Gastroesophageal sphincter (tissue), 4 donors: ENCODE data around the gene USHBP1. TPM values are rescaled to one million over a fixed set of nuclear protein-coding genes. Genes with fewer than 3 reads are reported as not detected.
"Not testable (repeated sequence)": the region's sequence is repeated elsewhere in the genome, so short reads cannot be mapped to it uniquely, and the experiment has no call there.

ENCODE experiments used
- ATAC-seq: fragments of 150-250 bp; one replicate; pipeline ENCODE4 v1.9.1; 2016; ENCODE audit warnings: mild to moderate bottlenecking, moderate library complexity
- H3K27ac ChIP-seq, 4 donors: fragments of 200-600 bp; sonication (generic) in 3 of 4; 1 replicate in 3 of 4; 2 replicates in 1 of 4; pipeline ENCODE4 v1.5.1; 2016 to 2019
- H3K27me3 ChIP-seq: fragments of 200-600 bp; sonication (generic); one replicate; pipeline ENCODE4 v1.5.1; 2019
- H3K36me3 ChIP-seq, 2 donors: fragments of 200-600 bp; sonication (generic); one replicate each; pipeline ENCODE4 v1.5.1; 2019; ENCODE audit warnings: control low read depth in 1 of 2
- H3K4me1 ChIP-seq, 3 donors: fragments of 200-600 bp; sonication (generic); 1 replicate in 2 of 3; 2 replicates in 1 of 3; pipeline ENCODE4 v1.5.1; 2016 to 2019; ENCODE audit warnings: control low read depth in 2 of 3
- H3K4me3 ChIP-seq, 2 donors: fragments of 200-600 bp; sonication (generic); one replicate each; pipeline ENCODE4 v1.5.1; 2019; ENCODE audit warnings: mild to moderate bottlenecking in 1 of 2, moderate library complexity in 1 of 2
- H3K9me3 ChIP-seq, 3 donors: fragments of 200-600 bp; sonication (generic); one replicate each; pipeline ENCODE4 v1.5.1; 2017 to 2019; ENCODE audit warnings: control low read depth in 2 of 3
- EP300 ChIP-seq: sonication (generic); formaldehyde crosslinking; IDR thresholded peaks from one replicate; pipeline ENCODE4 v1.6.1; 2017; ENCODE audit warnings: antibody characterized with exemption, mild to moderate bottlenecking
- POLR2A ChIP-seq, 2 donors: fragments of 450-650 bp; IDR thresholded peaks; one replicate each; pipeline ENCODE4 v1.6.1; 2017; ENCODE audit warnings: antibody characterized with exemption in 2 of 2, mild to moderate bottlenecking in 2 of 2, moderate library complexity in 1 of 2
- POLR2AphosphoS5 ChIP-seq: sonication (generic); formaldehyde crosslinking; IDR thresholded peaks from one replicate; pipeline ENCODE4 v1.6.1; 2017; ENCODE audit warnings: antibody characterized with exemption
- WGBS, 2 donors: methylation state at CpG; one replicate each; pipeline ENCODE4 v1.1.5; 2018; ENCODE audit warnings: low coverage in 1 of 2; 5-methylcytosine and 5-hydroxymethylcytosine counted together
- total RNA-seq, 4 donors: library from RNA; depleted of rRNA; stranded (reverse); fragments of >200 nt; gene quantifications; one replicate each; pipeline ENCODE4 v1.1.0, GENCODE V29; 2016
- TF ChIP-seq, protein P1 (sequence below), 4 experiments: fragments of 200-600 bp in 2 of 4; fragments of 450-650 bp in 2 of 4; sonication (generic) in 1 of 4; IDR thresholded peaks; one replicate each; pipeline ENCODE4 v1.5.1; 2017 to 2019; ENCODE audit warnings: antibody characterized with exemption in 4 of 4, mild to moderate bottlenecking in 2 of 4, moderate library complexity in 2 of 4

The USHBP1 gene
- total RNA-seq, 4 donors from 2014 or later: 4.6 to 9.6 (median 5.1) TPM

DNA sequence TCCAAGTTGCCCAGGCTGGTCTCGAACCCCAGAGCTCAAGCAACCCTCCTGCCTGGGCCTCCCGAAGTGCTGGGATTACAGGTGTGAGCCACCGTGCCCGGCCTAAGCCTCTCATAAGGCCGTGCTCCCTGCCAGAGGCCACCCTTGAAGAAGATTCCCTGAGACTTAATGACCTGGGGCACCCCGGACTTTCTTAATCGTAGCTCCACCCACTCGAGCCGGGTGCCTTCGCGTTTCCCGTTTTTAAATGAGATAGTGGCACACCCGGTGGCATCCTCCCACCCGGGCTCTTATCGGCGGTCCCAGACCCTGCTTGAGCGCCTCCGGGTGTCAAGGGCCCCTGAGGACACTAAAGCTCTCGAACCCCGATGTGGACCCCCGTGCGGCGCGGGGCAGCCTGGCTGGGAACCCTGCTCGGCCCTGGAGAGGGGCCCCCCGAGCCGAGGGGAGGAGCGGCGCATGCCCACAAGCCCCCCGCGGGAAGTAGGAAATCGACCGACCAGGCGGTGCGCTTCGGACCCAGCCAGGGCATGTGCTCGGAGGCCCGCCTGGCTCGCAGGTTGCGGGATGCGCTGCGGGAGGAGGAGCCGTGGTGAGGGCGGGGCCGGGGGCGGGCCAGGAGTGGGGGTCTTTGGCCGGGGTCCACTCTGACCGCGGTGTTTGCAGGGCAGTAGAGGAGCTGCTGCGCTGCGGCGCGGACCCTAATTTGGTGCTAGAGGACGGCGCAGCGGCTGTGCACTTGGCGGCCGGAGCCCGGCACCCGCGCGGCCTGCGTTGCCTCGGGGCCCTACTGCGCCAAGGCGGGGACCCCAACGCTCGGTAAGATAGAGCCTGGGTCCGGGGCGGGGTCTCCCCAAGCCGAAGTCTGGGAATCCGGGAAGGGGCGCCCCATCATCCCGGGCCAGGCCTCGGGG lies 17.1 kb upstream of the USHBP1 start, which contains the start of gene ANKLE1:
Gene ANKLE1, plus strand, starts transcription at position 511 of the 914 bp plus-strand sequence. Its CDS starts 20 bp downstream, at position 531.
- Histone ChIP-seq H3K27me3 (peaks cover 26% of the 10 kb centered on the region), H3K27ac (no peak within 1 kb of the TSS), H3K9me3 (no peaks in the 10 kb centered on the region), H3K36me3 (peaks cover 0 to 32% of the 10 kb centered on the region in 2 donors), H3K4me3 (peak within 1 kb of the TSS; percentile 5 to 43), H3K4me1 (peaks cover 0 to 19% (median 17%) of the 10 kb centered on the region in 3 donors)
- no peak for ATAC-seq
- no peak for TF ChIP-seq POLR2AphosphoS5
- no peak for TF ChIP-seq POLR2A (IDR thresholded peaks at IDR 0.05)
- no peak for TF ChIP-seq EP300
- TF ChIP-seq, protein P1, sequence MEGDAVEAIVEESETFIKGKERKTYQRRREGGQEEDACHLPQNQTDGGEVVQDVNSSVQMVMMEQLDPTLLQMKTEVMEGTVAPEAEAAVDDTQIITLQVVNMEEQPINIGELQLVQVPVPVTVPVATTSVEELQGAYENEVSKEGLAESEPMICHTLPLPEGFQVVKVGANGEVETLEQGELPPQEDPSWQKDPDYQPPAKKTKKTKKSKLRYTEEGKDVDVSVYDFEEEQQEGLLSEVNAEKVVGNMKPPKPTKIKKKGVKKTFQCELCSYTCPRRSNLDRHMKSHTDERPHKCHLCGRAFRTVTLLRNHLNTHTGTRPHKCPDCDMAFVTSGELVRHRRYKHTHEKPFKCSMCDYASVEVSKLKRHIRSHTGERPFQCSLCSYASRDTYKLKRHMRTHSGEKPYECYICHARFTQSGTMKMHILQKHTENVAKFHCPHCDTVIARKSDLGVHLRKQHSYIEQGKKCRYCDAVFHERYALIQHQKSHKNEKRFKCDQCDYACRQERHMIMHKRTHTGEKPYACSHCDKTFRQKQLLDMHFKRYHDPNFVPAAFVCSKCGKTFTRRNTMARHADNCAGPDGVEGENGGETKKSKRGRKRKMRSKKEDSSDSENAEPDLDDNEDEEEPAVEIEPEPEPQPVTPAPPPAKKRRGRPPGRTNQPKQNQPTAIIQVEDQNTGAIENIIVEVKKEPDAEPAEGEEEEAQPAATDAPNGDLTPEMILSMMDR (IDR thresholded peaks at IDR 0.05): no peak
- WGBS, 2 donors: 0 to 25% methylated on average over 1 to 4 of the region's 75 CpGs

DNA sequence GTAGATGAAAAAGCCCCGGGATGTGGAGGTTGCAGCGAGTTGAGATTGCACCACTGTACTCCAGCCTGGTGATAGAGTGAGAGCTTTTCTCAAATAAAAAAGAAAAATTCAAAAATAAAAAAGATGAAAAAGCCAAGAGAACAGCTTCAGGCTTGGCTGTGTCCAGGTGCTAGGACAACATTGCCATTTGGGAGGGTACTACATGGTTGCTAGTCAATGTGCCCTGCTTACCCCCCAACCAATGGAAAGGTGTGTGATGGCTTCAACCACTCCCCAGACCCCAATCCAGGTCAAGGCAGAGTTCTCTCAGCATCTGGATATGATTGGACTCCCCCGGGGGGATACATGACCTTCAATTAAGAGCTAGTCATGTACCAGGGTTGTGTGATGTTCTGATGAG lies 14.9 kb upstream of the USHBP1 start:
- H3K9me3 ChIP-seq: no peaks in the 10 kb centered on the region
- no peak for TF ChIP-seq POLR2A (IDR thresholded peaks at IDR 0.05)
- peaks cover 0 to 19% (median 17%) of the 10 kb centered on the region in 3 donors for H3K4me1 ChIP-seq
- H3K27ac ChIP-seq: no peak overlapping the region
- 49 to 100% methylated on average over 2 to 3 of the region's 3 CpGs for WGBS, 2 donors
- ATAC-seq: no peak
- peaks cover 0 to 55% of the 10 kb centered on the region in 2 donors for H3K36me3 ChIP-seq
- no peak overlapping the region for H3K4me3 ChIP-seq
- H3K27me3 ChIP-seq: peaks cover 26% of the 10 kb centered on the region

DNA sequence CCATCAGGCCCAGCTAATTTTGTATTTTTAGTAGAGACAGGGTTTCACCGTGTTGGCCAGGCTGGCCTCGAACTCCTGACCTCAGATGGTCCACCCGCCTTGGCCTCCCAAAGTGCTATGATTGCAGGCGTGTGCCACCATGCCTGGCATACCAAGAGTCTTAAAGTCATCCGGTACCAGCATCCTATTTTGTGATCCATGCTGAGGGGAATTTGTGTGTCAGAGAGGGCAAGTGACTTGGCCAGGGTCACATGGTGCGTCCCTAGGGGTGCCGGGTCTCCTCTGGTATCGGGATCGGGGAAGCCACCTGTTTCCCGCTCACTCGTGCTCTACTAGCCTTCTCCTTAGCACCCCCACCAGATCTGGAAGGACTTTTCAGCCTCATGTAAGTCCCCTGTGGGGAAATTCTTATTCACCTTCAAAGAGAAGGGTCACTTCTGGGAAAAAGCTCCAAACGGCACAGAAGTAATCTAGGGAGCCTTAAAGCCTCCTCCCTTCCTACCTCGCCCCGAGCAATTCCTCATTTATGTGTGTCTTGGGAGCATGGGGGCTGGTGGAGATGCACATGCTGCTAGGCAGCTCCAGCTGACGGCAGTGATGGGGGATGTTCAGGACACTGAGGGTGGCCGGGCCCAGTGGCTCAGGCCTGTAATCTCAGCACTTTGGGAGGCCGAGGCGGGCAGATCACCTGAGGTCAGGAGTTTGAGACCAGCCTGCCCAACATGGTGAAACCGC lies 11.1 kb upstream of the USHBP1 start:
- Histone ChIP-seq H3K27me3 (no peaks in the 10 kb centered on the region), H3K4me3 (no peak overlapping the region), H3K4me1 (no peaks in the 10 kb centered on the region), H3K27ac (no peak overlapping the region), H3K9me3 (no peaks in the 10 kb centered on the region), H3K36me3 (peaks cover 0 to 93% of the 10 kb centered on the region in 2 donors)
- no peak for ATAC-seq
- 72 to 90% methylated on average over 3 to 12 of the region's 19 CpGs for WGBS, 2 donors
- TF ChIP-seq POLR2A (IDR thresholded peaks at IDR 0.05) (no peak), EP300 (no peak), POLR2AphosphoS5 (no peak)
- TF ChIP-seq, protein P1 (IDR thresholded peaks at IDR 0.05): no peak

DNA sequence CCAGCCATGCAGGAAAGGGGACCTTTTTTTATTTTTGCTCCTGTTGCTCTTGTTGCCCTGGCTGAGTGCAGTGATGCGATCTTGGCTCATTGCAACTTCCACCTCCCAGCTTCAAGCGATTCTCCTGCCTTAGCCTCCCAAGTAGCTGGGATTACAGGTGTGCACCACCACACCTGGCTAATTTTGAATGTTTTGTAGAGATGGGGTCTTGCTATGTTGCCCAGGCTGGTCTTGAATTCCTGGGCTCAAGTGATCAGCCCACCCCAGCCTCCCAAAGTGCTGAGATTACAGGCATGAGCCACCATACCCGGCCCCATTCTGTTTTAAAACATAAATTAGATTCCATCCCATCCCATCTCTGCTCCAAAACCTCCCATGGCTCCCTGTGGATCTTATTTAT lies 10.3 kb upstream of the USHBP1 start:
- peaks cover 0 to 100% of the 10 kb centered on the region in 2 donors for H3K36me3 ChIP-seq
- H3K4me1 ChIP-seq, H3K27ac ChIP-seq, H3K9me3 ChIP-seq, ATAC-seq, H3K27me3 ChIP-seq, H3K4me3 ChIP-seq: not testable (repeated sequence)
- WGBS, 2 donors: 92 to 100% methylated on average over 2 to 3 of the region's 3 CpGs

DNA sequence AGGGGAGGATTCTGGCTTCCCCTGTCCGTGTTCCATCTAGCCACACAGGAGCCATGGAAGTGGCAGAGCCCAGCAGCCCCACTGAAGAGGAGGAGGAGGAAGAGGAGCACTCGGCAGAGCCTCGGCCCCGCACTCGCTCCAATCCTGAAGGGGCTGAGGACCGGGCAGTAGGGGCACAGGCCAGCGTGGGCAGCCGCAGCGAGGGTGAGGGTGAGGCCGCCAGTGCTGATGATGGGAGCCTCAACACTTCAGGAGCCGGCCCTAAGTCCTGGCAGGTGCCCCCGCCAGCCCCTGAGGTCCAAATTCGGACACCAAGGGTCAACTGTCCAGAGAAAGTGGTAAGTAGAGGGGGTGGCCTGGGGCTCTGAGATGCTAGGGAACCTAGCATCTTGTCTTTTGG lies 4.2 kb upstream of the USHBP1 start:
- 80 to 83% methylated on average over 1 to 2 of the region's 13 CpGs for WGBS, 2 donors
- H3K4me1 ChIP-seq: peaks cover 3 to 15% (median 8%) of the 10 kb centered on the region in 3 donors
- H3K27ac ChIP-seq: no peak overlapping the region
- peaks cover 0 to 52% of the 10 kb centered on the region in 2 donors for H3K36me3 ChIP-seq
- ATAC-seq: no peak
- no peaks in the 10 kb centered on the region for H3K9me3 ChIP-seq
- TF ChIP-seq POLR2A (IDR thresholded peaks at IDR 0.05): no peak
- TF ChIP-seq POLR2AphosphoS5: no peak
- TF ChIP-seq, protein P1 (IDR thresholded peaks at IDR 0.05): no peak
- no peak for TF ChIP-seq EP300
- no peak overlapping the region for H3K4me3 ChIP-seq
- no peaks in the 10 kb centered on the region for H3K27me3 ChIP-seq
